Measurements from ENCODE around the gene SPOCK3.
"Not testable (repeated sequence)": the region's sequence is repeated elsewhere in the genome, so short reads cannot be mapped to it uniquely, and the experiment has no call there.

The SPOCK3 gene

DNA sequence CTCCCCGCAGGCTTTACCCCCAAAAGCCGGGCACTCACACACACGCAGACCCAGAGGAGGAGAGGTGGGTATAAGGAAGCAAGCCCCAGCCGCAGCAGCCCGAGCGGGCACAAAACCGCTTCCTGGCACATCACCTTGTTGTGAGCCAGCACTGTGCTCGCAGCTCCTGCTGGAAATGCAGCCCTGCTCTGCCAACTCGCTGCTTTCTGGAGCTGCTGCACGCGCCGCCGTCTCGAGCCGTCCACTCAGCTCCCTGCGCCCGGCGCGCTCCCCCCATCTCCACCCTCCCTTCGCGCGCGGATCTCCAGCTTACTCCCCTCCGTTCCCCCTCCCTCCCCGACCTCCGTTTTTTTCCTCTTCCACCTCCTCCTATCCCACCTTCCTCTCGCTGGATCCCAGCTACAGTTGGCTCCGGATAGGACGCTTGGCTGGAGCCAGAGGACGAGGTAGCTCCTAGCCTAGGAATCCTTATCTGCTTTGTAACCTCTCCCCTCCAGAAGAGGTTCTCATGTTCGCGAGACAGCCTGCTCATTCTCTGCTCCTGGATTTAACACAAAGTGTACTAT is at the start of gene SPOCK3:
Gene SPOCK3 (minus strand): TSS at position 179 of the 566 bp plus-strand sequence.
- peak; percentile 11 for DNase-seq

GRCh38 chr4:167282171-167282864 is 48.0 kb upstream of the SPOCK3 start:
- peak; percentile 29 for DNase-seq

GRCh38 chr4:167281545-167281944 is 47.3 kb upstream of the SPOCK3 start:
- not testable (repeated sequence) for DNase-seq

DNA sequence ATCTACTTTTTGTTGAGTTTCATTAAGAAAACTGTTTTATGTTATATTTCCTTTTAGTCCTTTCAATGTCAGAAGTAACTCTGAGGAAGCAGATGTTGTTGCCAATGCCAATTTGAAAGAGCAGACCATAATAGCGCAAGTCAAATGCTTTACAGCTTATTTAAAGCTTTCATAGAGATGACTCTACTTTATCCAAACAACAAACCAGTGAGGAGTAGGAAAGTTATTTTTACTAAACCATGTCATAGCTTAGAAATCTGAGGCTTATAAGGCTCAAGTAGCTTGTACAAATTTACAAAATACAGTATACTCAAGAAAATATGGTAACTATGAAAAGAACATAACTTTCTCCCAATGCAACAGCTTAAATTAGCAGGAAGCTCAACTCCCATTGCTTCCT is 40.1 kb upstream of the SPOCK3 start:
- peak; percentile 42 for DNase-seq

DNA sequence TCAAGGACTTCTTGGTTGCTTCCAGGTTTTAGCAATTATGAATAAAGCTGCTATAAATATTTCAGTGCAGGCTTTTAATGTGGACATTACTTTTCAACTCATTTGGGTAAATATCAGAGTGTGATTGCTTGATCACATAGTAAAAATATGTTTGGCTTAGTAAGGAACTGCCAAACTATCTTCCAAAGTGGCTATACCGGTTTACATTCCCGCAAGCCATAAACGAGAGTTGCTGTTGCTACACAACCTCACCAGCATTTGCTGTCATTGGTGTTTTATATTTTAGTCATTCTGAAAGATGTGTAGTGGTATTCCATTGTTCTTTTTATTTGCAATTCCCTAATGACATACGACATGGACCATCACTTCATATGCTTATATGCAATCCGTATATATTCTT is 30.9 kb upstream of the SPOCK3 start:
- DNase-seq = no peak

GRCh38 chr4:167248271-167248670 is 14.0 kb upstream of the SPOCK3 start:
- DNase-seq = no peak

DNA sequence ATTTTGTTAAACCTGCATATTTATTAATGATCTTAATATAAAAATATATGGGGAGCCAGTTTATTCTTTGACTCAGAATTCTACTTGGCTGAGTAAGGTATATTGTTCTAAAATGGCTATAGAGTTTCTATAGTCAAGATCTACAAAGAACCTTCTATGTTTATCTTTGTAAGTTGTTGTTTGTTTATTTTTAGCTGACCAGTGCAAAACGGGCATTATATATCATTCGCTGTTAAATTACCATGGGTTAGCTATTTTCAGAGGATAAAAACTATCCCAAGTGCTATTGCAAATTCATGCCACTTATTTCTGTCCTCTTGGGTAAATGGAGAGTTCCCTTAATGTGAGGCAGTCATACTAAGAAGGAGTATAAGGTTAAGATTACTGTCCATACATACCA is 5.3 kb upstream of the SPOCK3 start:
- no peak for DNase-seq

DNA sequence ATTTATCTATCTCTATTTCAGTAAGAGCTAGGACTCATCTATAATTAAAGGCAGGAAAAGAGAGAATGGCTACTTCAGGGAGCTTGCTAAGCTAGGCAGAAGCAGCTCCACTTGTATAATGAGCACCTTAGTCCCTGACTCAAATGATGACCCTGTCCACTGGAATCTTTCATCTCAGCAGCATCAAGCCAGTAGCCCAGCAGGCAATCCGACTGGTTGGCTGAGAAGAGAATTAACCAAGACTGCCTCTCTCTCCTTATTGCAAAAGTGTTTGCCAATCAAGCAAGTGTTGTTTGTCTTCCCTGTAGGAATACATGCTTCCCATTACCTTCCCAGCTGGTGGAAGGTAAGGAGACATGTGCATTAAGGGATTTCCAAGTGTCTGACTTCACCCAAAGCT is 3.9 kb upstream of the SPOCK3 start:
- DNase-seq = no peak

- DNase-seq = no peak
Measured at GRCh38 chr4:167233685-167234315, 494 bp downstream of the SPOCK3 start.

- no peak for DNase-seq
Measured at GRCh38 chr4:167232805-167233684, 1.2 kb downstream of the SPOCK3 start.

DNA sequence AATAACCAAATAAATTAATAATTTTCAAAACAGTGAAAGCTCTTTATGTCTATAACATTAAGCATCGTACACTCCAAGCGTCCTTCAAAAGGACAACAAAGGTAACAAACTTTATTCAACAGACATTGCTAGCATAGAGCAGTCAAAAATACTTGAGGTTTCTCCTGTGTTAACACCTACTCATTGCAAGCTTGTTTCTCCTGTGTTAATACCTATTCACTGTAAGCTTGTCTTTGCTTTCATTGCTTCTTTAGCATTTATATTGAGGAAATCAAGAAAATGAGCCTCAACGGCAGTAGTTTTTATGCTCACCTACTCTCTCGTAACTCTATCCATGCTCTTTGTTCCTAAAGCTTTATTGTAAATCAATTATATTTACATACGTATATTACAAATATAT is 3.5 kb downstream of the SPOCK3 start:
- no peak for DNase-seq

DNA sequence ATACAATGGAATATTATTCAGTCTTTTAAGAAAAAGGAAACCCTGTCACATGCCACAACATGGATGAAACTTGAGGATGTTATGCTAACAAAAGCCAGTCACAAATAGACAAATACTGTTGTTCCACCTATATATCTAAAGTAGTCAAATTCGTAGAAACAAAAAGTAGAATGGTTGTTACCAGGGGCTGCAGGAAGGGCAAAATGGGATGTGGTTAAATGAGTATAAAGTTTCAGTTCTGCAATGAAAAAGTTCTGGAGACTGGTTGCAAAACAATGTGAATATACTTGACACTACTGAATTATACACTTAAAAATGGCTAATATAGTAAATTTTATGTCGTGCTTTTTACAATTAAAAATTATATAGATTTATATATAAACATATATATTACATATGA is 12.2 kb downstream of the SPOCK3 start:
- DNase-seq = no peak

DNA sequence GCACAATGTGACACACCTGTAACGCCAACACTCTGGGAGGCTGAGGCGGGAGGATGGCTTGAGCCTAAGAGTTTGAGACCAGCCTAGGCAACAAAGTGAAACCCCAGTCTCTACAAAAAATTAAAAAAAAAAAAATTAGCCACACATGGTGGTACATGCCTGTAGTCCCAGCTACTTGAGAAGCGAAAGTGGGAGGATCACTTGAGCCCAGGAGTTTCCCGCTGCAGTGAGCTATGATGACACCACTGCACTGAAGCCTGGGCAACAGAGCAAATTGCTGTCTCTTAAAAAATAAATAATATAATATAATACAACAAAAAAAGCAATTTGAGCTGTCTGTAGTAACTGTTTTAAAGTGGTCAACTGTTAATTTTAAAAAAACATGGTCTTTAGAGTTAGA is 13.2 kb downstream of the SPOCK3 start:
- no peak for DNase-seq

DNA sequence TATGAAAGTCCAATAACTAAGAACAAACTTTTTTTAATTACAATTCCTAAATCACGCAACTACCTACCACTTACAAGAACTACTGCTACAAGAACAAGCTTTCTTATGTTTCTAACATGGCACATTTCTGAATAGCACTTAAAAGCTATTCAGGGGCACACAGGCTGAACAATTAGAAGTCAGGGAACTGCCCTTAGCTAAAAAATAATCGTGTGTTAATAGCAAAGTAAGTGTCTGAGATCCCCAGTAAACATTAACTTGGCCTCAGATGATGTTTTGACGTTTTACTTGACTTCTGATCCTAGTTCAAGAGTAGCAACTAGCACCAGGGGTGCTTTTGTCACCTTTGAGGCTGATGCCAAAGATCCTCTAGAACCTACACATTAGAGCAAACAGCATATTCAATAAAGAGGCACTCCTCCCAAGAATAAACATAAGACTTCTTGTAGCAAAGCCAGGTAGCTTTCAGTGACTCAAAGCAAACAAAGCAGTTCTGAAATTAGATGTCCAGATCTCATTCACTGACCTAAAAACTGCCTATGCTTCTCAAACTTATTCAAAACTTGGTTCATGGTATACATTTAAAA is 16.2 kb downstream of the SPOCK3 start:
- no peak for DNase-seq

- DNase-seq = no peak
Measured at GRCh38 chr4:167216783-167217182, 17.5 kb downstream of the SPOCK3 start.

DNA sequence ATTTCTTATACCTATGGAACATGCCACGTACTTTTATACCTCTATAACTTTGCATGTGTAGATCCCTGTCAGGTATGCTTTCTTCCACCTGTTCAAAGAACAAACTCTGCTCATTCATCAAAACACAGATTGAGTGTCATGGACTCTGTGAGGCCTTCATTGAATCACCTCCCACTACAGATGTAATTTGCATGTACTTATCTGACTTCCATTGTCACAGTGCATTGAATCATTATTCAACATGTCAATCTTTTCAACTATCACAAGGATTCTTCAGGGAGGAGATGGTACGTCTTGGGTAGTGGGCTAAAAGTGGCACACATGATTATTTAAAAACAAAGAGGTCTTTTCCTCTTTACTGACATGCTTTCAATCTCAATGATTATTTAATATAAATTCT is 24.1 kb downstream of the SPOCK3 start:
- DNase-seq = no peak

DNA sequence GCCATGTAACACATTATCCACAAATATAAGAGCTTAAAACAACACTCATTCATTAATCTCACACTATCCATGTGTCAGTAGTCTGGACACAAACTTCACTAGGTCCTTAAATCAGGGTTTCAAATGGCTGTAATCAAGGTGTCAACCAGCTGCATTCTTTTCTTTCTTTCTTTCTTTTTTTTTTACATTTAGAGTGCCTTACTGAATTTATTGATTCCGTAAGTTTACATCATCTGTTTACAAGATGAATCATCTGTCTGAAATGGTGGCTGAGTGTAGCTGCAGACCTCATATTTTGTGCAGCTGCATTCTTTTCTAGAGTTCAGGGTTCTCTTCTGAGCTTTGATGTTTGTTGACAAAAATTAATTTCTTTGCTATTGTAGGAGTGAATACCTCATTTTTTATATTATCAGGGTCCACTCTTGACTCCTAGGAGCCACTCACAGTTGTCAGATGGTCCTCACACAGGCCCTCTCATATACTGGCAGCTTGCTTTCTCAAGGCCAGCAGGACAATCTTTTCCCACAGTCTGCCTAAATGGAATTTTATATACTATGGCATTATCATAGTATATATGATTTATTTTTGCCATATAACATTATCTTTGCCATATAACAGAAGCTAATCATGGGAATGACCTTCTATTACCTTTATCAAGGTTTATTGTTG is 37.8 kb downstream of the SPOCK3 start:
- DNase-seq = peak; percentile 35

- DNase-seq = no peak
Measured at GRCh38 chr4:167190379-167190778, 43.9 kb downstream of the SPOCK3 start.

GRCh38 chr4:167185465-167185864 is 48.8 kb downstream of the SPOCK3 start:
- no peak for DNase-seq

DNA sequence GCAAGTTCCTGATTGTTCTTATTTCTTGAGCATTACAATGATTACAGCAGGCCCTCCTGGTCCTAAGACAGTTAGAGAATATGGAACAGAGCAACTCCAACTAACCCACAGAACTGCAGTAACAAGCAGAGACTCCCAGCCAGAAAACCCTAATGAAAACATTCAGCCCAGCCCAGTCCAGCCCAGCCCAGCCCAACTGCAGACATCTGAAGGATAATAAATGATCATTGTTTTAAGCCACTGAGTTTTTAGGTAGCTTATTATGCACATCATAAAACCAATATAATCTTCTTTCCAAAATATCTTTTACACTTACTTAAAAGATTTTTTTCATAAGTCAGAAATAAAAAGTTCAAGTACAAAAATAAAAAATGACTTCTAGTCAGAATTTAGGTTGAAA is 51.3 kb downstream of the SPOCK3 start:
- no peak for DNase-seq

GRCh38 chr4:167177925-167178324 is 56.4 kb downstream of the SPOCK3 start:
- DNase-seq = no peak

DNA sequence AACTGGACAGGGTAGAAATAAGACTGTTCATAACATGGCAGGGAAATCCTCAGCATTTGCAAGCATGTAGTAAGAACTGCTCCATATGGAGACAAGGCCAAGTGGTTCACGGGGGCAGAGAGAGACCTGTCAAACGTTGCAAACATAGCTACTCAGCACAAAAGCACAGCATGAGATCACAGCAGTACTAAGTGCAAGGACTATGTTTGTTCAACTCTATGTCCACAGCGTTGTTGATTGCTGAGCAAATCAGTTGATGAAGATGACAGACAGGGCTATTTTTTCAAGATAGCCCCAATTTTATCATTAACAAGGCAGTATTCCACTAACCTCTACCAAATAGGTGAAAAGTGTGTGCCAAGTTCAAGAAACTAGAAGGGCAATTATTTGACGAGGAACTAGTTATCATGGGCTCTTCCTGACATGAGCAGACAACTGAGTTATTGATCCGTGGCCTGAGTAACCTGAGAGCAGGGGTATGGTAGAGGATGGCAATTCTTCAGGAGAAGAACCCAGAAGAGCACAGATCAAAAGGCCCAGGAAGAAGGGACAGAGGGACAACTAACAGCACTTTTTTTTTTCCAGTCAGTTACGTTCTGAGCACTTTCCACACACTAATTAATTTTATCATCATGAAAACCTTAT is 57.4 kb downstream of the SPOCK3 start:
- no peak for DNase-seq

Measured in HCEC 1CT (cell line).